Sigmoid colon (tissue), 7 donors: ENCODE measurements around the gene SEMA7A. TPM values are rescaled to one million over a fixed set of nuclear protein-coding genes. Genes with fewer than 3 reads are reported as not detected.

Source experiments
- DNase-seq: peaks from one replicate; pipeline ENCODE4 v3.0.0-alpha.2; 2019
- H3K27ac ChIP-seq, 4 donors: fragments of 200-600 bp; sonication (generic); one replicate each; pipeline ENCODE4 v1.5.1; 2016 to 2019; ENCODE audit warnings: mild to moderate bottlenecking in 1 of 4
- H3K27me3 ChIP-seq, 3 donors: fragments of 200-600 bp; sonication (generic); one replicate each; pipeline ENCODE4 v1.5.1; 2019; ENCODE audit warnings: mild to moderate bottlenecking in 1 of 3
- H3K36me3 ChIP-seq, 4 donors: fragments of 200-600 bp; sonication (generic); one replicate each; pipeline ENCODE4 v1.5.1; 2016 to 2019
- H3K4me1 ChIP-seq, 4 donors: fragments of 200-600 bp; sonication (generic); one replicate each; pipeline ENCODE4 v1.5.1; 2017 to 2019
- H3K4me3 ChIP-seq, 4 donors: fragments of 200-600 bp; sonication (generic); one replicate each; pipeline ENCODE4 v1.5.1; 2017 to 2019; ENCODE audit warnings: mild to moderate bottlenecking in 2 of 4, moderate library complexity in 1 of 4
- H3K9me3 ChIP-seq, 4 donors: fragments of 200-600 bp in 3 of 4; sonication (generic) in 3 of 4; one replicate each; pipeline versions ENCODE4 v1.5.1 to v1.6.1; 2013 to 2019
- EP300 ChIP-seq, 4 donors: sonication (generic); formaldehyde crosslinking; IDR thresholded peaks; one replicate each; pipeline ENCODE4 v1.6.1; 2017; ENCODE audit warnings: antibody characterized with exemption in 4 of 4
- POLR2A ChIP-seq, 2 donors: fragments of 450-650 bp; IDR thresholded peaks; one replicate each; pipeline ENCODE4 v1.6.1; 2016; ENCODE audit warnings: antibody characterized with exemption in 2 of 2, mild to moderate bottlenecking in 2 of 2, moderate library complexity in 2 of 2
- POLR2AphosphoS5 ChIP-seq, 4 donors: sonication (generic); formaldehyde crosslinking; IDR thresholded peaks; one replicate each; pipeline ENCODE4 v1.6.1; 2017; ENCODE audit warnings: antibody characterized with exemption in 4 of 4
- WGBS, 2 donors: extraction: QIAGEN DNeasy Blood & Tissue Kit; methylation state at CpG; one replicate each; pipeline ENCODE4 v1.1.7; 2013; 5-methylcytosine and 5-hydroxymethylcytosine counted together
- intact Hi-C: fragments of 100-400 bp; cut with DNase I; formaldehyde crosslinking; loops from one replicate; pipeline ENCODE4 v1.15.1; 2023
- polyA plus RNA-seq, 3 donors: library from polyadenylated mRNA; stranded (reverse); fragments of 200-250 nt; gene quantifications; one replicate each; pipeline ENCODE4 v1.2.3, GENCODE V29; 2013
- total RNA-seq, 4 donors: library from RNA; depleted of rRNA; stranded (reverse); fragments of >200 nt; gene quantifications; one replicate each; pipeline ENCODE4 v1.1.0, GENCODE V29; 2016
- TF ChIP-seq, protein P1 (sequence below), 4 experiments: fragments of 450-650 bp in 3 of 4; fragments of 200-600 bp in 1 of 4; IDR thresholded peaks; one replicate each; pipeline ENCODE4 v1.5.1; 2016 to 2019; ENCODE audit warnings: antibody characterized with exemption in 4 of 4, mild to moderate bottlenecking in 3 of 4, moderate library complexity in 2 of 4
- donor health status: healthy with polysubstance abuse.
- donor health status: Bipolar disorder and iron deficiency.
- donor health status: healthy.

Gene SEMA7A
- total and polyA plus RNA-seq, 7 donors: 0.28 to 9.8 (median 1.2) TPM; not detected in 1

DNA sequence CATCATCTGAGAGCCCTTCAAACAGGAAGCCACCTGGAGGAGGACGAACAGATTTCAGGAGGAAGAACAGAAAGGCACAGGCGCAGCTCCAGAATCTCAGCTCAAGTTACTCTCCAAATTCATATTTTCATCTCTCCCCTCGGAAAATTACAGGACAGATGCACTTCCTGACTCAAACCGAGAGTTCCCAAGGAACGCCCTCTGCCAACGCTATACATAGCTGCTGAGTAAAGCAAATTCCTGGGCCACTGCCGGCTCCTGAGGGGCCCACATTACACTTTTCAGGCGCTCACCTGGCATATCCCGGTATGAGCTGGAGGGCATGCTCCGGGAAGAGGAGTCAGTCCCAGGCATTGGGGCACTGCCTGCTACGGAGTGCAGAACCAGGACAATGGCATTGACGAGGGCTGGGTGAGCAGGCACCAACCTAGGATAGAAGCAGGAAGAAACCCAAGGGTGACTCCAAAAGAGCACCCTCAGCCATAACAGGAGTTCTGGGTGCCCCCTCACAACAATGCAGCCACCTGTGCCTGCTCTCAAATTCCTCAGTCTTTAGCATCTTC lies 16.0 kb upstream of the SEMA7A start:
- H3K9me3 ChIP-seq: no peaks in the 10 kb centered on the region
- no peaks in the 10 kb centered on the region for H3K27me3 ChIP-seq
- H3K36me3 ChIP-seq: peaks cover 44 to 100% (median 56%) of the 10 kb centered on the region in 4 donors
- intact Hi-C loops: no loop called here
- 95% methylated on average over 12 of the region's 12 CpGs for WGBS, 2 donors
- H3K4me3 ChIP-seq: no peak overlapping the region
- H3K4me1 ChIP-seq: no peaks in the 10 kb centered on the region
- peak; percentile 25 for DNase-seq
- no peak overlapping the region for H3K27ac ChIP-seq
- TF ChIP-seq EP300 (IDR thresholded peaks at IDR 0.05): no peak
- TF ChIP-seq, protein P1, sequence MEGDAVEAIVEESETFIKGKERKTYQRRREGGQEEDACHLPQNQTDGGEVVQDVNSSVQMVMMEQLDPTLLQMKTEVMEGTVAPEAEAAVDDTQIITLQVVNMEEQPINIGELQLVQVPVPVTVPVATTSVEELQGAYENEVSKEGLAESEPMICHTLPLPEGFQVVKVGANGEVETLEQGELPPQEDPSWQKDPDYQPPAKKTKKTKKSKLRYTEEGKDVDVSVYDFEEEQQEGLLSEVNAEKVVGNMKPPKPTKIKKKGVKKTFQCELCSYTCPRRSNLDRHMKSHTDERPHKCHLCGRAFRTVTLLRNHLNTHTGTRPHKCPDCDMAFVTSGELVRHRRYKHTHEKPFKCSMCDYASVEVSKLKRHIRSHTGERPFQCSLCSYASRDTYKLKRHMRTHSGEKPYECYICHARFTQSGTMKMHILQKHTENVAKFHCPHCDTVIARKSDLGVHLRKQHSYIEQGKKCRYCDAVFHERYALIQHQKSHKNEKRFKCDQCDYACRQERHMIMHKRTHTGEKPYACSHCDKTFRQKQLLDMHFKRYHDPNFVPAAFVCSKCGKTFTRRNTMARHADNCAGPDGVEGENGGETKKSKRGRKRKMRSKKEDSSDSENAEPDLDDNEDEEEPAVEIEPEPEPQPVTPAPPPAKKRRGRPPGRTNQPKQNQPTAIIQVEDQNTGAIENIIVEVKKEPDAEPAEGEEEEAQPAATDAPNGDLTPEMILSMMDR (IDR thresholded peaks at IDR 0.05): no peak
- no peak for TF ChIP-seq POLR2AphosphoS5 (IDR thresholded peaks at IDR 0.05)
- no peak for TF ChIP-seq POLR2A (IDR thresholded peaks at IDR 0.05)

DNA sequence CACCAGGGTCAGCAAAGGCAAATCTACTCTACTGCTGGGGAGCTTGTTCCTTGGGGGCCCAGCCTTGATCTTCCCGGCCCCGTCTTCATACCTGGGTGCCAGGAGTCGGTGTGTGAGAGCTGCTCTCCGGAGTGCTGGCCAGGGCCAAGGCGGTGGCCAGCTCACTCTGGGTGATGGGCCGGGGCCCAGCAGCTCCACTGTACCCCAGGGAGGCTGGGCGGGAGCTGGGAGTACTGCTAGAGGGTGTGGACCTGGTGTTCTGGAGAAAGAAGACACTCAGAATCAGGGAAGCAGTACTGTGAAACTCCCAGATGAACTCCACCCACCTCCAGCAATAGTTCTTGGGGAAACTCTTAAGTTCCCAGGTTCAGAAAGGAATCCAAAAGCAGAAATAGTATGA lies 15.3 kb upstream of the SEMA7A start:
- no peaks in the 10 kb centered on the region for H3K4me1 ChIP-seq
- no peak overlapping the region for H3K4me3 ChIP-seq
- no peaks in the 10 kb centered on the region for H3K9me3 ChIP-seq
- H3K36me3 ChIP-seq: peaks cover 44 to 94% (median 55%) of the 10 kb centered on the region in 4 donors
- no peaks in the 10 kb centered on the region for H3K27me3 ChIP-seq
- H3K27ac ChIP-seq: no peak overlapping the region
- intact Hi-C loops: no loop called here
- WGBS, 2 donors: 95 to 97% methylated on average over 7 of the region's 7 CpGs
- DNase-seq: no peak
- TF ChIP-seq EP300 (IDR thresholded peaks at IDR 0.05) (no peak), POLR2AphosphoS5 (IDR thresholded peaks at IDR 0.05) (no peak), POLR2A (IDR thresholded peaks at IDR 0.05) (no peak)
- TF ChIP-seq, protein P1 (IDR thresholded peaks at IDR 0.05): no peak

DNA sequence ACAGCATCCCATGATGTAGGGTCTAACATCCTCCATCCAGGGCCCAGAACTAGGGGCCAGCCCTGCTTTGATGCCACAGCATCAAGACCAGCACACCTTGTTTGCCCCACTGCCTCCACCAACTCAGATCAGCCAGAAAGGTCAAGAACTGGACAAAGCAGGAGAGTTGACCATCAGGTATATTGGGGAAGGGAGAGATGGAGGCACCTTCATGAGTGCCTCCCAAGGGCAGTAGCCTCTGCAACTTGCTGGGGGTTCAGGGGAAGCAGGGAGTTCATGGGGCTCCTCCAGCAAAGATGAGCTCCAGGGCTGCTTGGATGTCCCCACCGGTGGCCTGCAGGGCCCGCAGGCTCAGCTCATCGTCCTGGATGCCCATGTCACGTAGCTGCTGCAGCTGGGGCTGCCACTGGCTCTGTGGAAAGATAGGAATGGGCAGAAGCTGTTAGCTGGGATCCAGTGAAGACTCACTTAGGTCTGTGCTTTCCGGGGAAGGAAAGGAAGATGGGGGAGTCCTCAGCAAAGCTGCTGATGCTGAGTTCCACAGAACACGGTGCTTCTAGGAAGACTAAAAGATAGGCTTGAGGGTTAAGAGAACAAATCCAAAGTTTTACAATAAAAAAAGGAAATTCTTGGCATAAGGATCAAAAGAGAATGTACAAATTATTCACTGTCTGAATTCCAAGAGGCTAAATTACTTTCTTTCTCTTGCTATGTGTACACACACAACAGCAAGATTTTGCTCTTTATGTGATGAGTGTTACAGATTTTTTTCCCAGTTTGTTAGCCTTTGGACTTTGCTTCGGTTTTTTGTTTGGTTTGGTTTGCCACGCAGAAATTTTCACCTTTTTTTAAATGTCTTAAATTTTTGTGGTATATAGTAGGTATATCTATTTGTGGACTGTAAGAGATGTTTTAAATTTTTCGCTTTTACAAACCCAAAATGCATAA lies 12.3 kb upstream of the SEMA7A start:
- TF ChIP-seq, protein P1 (IDR thresholded peaks at IDR 0.05): no peak
- TF ChIP-seq POLR2AphosphoS5 (IDR thresholded peaks at IDR 0.05): no peak
- no peak for TF ChIP-seq POLR2A (IDR thresholded peaks at IDR 0.05)
- no peak for TF ChIP-seq EP300 (IDR thresholded peaks at IDR 0.05)
- DNase-seq: peak; percentile 19
- Histone ChIP-seq H3K4me3 (no peak overlapping the region), H3K36me3 (peaks cover 38 to 64% (median 50%) of the 10 kb centered on the region in 4 donors), H3K9me3 (no peaks in the 10 kb centered on the region), H3K27ac (no peak overlapping the region), H3K27me3 (peaks cover 0 to 3% (median 0%) of the 10 kb centered on the region in 3 donors), H3K4me1 (no peaks in the 10 kb centered on the region)
- WGBS, 2 donors: 79 to 88% methylated on average over 9 of the region's 9 CpGs
- intact Hi-C loops: no loop called here

DNA sequence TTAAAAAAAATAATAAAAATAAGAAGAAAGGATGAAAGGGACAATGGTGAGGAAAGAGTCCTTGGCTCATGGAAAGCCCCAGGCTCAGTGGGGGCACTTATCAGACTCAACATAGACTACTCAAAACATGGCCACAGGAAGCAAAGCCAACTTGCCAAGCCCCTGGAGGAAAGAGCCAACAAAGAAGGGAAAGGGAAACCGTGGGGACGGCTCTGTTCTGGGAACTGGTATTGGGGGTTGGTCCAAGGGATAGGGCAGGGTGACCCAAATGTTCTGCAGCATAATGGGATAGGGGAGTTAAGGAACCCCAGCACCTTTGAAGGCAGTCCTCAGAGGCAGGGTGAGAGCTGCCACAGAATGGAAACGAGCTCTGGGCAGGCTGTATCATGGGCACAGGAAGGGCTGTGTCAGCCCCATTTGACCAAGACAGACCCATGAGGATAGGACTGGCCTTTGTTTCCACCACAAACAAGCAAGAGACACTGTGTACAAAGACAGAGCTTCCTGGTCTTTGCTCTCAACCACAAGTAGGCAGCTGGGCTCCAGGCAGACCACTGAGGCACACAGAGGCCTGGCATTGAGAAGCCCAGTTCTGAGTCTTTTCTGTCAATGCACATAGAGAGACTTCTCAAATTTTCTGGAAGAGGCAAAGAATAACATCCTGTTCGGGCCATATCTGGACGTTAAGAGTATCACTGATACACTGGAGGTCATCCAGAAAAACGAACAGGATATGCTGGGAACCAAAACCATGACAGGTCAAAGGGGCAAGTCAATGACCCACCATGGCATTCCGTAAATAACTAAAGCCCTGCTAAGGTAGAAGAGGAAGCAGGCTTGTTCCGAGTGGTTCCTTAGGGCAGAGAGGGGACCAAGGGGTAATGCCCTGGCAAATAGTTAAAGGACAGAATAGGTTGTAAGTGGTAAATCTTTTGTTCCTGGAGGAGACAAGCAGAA lies 10.6 kb upstream of the SEMA7A start:
- TF ChIP-seq, protein P1 (IDR thresholded peaks at IDR 0.05): no peak
- no peak for TF ChIP-seq POLR2A (IDR thresholded peaks at IDR 0.05)
- no peak for TF ChIP-seq POLR2AphosphoS5 (IDR thresholded peaks at IDR 0.05)
- no peak for TF ChIP-seq EP300 (IDR thresholded peaks at IDR 0.05)
- Histone ChIP-seq H3K27me3 (peaks cover 0 to 3% (median 0%) of the 10 kb centered on the region in 3 donors), H3K9me3 (no peaks in the 10 kb centered on the region), H3K36me3 (peaks cover 25 to 47% (median 35%) of the 10 kb centered on the region in 4 donors), H3K4me1 (no peaks in the 10 kb centered on the region), H3K27ac (no peak overlapping the region), H3K4me3 (no peak overlapping the region)
- peak; percentile 54 for DNase-seq
- WGBS, 2 donors: 81% methylated on average over 8 of the region's 8 CpGs
- intact Hi-C loops: no loop called here
